Colonic mucosa (tissue), 4 donors: ENCODE data around the gene TRAPPC1. TPM values are rescaled to one million over a fixed set of nuclear protein-coding genes. Genes with fewer than 3 reads are reported as not detected.

Experiments used
- DNase-seq: peaks from one replicate; pipeline ENCODE4 v3.0.0-alpha.2; 2020
- H3K27ac ChIP-seq: fragments of 200-600 bp; one replicate; pipeline ENCODE4 v1.8.0; 2021
- H3K27me3 ChIP-seq: fragments of 200-600 bp; one replicate; pipeline ENCODE4 v1.8.0; 2021
- H3K36me3 ChIP-seq: fragments of 200-600 bp; one replicate; pipeline ENCODE4 v1.8.0; 2021
- H3K4me1 ChIP-seq: fragments of 200-600 bp; one replicate; pipeline ENCODE4 v1.8.0; 2021; ENCODE audit warnings: mild to moderate bottlenecking
- H3K4me3 ChIP-seq: fragments of 200-600 bp; one replicate; pipeline ENCODE4 v1.8.0; 2021
- H3K9ac ChIP-seq, 2 donors: one replicate each; pipeline ENCODE4 v1.7.0; 2013; ENCODE audit warnings: control low read depth in 2 of 2, low read depth in 2 of 2, low read length in 2 of 2
- H3K9me3 ChIP-seq: fragments of 200-600 bp; one replicate; pipeline ENCODE4 v1.8.0; 2021
- intact Hi-C: fragments of 100-400 bp; cut with DNase I; formaldehyde crosslinking; loops from one replicate; pipeline ENCODE4 v1.14.1; 2022
- total RNA-seq, 2 donors: library from RNA; stranded (reverse); fragmentation: NEBNext Ultra II Directional in 1 of 2; extraction: Animal tissue kit (Norgen Biotek cat#: 25700) in 1 of 2; gene quantifications; one replicate each; pipeline ENCODE4 v1.2.1, GENCODE V29; 2021
- TF ChIP-seq, protein P1 (sequence below): fragments of 200-600 bp; IDR thresholded peaks from one replicate; pipeline ENCODE4 v1.8.0; 2022; ENCODE audit warnings: antibody characterized with exemption, mild to moderate bottlenecking
- donor health status: healthy.
- donor health status: DM: no; HTN: no; CAD: no.
- donor health status: DM: no; HTN: no; CAD: no.

Gene TRAPPC1
- total RNA-seq, 2 donors from 2014 or later, result 116 to 129 TPM

DNA sequence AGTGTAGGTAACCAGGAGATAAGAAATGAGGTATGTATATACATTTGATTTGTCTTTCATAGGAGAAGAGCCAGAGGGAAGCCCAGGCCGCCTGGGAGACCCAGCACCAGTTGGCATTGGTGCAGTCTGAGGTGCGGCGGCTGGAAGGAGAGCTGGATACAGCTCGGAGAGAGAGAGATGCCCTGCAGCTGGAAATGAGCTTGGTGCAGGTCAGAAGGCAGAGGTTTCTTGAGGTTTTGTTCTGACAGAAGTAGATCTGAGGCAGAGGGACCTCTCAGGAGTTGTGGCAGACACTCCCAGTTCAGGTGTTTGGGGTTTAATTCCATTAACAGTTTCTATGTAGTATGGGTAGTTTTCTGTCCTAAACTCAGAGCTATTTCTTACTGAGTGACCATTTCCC lies 8.3 kb upstream of the TRAPPC1 start:
- H3K27ac ChIP-seq, result no peak overlapping the region
- no peaks in the 10 kb centered on the region for H3K9me3 ChIP-seq
- intact Hi-C loops, result no loop called here
- no peak for DNase-seq
- H3K27me3 ChIP-seq, result no peaks in the 10 kb centered on the region
- no peak overlapping the region for H3K4me3 ChIP-seq
- H3K4me1 ChIP-seq, result no peaks in the 10 kb centered on the region
- H3K36me3 ChIP-seq, result no peaks in the 10 kb centered on the region
- H3K9ac ChIP-seq, result no peak overlapping the region
- TF ChIP-seq, protein P1, sequence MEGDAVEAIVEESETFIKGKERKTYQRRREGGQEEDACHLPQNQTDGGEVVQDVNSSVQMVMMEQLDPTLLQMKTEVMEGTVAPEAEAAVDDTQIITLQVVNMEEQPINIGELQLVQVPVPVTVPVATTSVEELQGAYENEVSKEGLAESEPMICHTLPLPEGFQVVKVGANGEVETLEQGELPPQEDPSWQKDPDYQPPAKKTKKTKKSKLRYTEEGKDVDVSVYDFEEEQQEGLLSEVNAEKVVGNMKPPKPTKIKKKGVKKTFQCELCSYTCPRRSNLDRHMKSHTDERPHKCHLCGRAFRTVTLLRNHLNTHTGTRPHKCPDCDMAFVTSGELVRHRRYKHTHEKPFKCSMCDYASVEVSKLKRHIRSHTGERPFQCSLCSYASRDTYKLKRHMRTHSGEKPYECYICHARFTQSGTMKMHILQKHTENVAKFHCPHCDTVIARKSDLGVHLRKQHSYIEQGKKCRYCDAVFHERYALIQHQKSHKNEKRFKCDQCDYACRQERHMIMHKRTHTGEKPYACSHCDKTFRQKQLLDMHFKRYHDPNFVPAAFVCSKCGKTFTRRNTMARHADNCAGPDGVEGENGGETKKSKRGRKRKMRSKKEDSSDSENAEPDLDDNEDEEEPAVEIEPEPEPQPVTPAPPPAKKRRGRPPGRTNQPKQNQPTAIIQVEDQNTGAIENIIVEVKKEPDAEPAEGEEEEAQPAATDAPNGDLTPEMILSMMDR, result no peak

DNA sequence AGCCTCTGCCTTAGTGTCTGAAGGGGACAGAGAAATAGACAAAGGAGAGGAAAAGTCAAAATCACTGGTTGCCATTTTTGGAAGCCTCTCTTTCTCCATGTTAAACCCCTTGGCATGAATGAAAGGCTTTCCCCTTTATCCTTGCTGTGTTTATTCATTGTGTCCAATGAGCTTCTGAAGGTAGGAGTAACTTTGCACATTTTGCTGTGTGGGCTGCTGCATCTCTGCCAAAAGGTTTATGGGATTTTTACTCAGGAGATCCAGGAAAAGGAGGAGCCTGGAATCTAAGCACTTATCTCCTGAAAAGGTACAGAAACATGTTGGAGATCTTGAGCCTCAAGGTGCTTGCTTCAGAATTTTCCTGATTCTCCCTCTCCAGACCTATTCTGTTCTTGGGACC lies 4.1 kb upstream of the TRAPPC1 start:
- no peak overlapping the region for H3K9ac ChIP-seq
- TF ChIP-seq, protein P1, result no peak
- no peaks in the 10 kb centered on the region for H3K9me3 ChIP-seq
- DNase-seq, result no peak
- H3K27ac ChIP-seq, result no peak overlapping the region
- H3K27me3 ChIP-seq, result no peaks in the 10 kb centered on the region
- no peaks in the 10 kb centered on the region for H3K4me1 ChIP-seq
- H3K36me3 ChIP-seq, result no peaks in the 10 kb centered on the region
- H3K4me3 ChIP-seq, result no peak overlapping the region
- intact Hi-C loops, result no loop called here

DNA sequence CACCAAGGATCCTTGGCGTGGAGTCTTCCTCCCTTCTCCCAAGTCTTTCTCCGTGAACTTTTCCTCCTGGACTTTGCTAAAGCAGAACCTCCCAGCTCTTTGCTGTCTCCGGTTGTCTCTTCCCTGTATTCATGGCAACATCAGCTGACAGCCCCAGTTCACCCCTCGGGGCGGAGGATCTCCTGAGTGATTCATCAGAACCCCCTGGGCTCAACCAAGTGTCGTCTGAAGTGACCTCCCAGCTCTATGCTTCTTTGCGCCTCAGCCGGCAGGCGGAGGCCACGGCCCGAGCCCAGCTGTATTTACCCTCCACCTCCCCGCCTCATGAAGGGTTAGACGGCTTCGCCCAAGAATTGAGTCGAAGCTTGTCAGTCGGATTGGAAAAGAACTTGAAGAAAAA lies 1.2 kb upstream of the TRAPPC1 start:
- H3K27ac ChIP-seq, result peak overlapping the region; percentile 72
- H3K4me1 ChIP-seq, result no peaks in the 10 kb centered on the region
- TF ChIP-seq, protein P1, result no peak
- intact Hi-C loops, result no loop called here
- no peaks in the 10 kb centered on the region for H3K9me3 ChIP-seq
- H3K36me3 ChIP-seq, result no peaks in the 10 kb centered on the region
- peak overlapping the region; percentile 86 to 98 for H3K9ac ChIP-seq
- H3K27me3 ChIP-seq, result no peaks in the 10 kb centered on the region
- peak; percentile 61 for DNase-seq
- peak overlapping the region; percentile 95 for H3K4me3 ChIP-seq

DNA sequence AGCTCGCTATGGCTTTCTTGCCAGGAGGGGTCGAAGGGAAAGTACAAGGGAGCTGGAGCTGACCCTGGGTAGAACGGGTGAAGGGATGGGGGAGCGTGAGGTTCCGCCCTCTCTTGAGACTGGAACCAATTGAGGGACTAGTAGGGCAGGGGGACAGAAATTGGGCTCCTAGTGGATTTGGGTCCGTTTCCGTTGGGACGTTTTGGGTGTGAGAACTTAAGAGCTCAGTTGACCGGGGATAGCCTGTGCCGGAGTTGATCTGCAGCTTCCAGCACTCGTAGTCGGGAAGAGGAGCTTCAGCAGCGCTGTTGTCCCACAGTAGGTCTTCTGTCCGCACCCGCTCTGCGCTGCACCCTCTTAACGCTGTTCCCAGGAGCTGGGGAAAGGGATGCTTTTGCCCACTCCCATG lies 741 bp upstream of the TRAPPC1 start:
- no peaks in the 10 kb centered on the region for H3K9me3 ChIP-seq
- H3K9ac ChIP-seq, result peak overlapping the region; percentile 86 to 98
- TF ChIP-seq, protein P1, result no peak
- H3K4me1 ChIP-seq, result no peaks in the 10 kb centered on the region
- peak overlapping the region; percentile 72 for H3K27ac ChIP-seq
- H3K36me3 ChIP-seq, result no peaks in the 10 kb centered on the region
- no peaks in the 10 kb centered on the region for H3K27me3 ChIP-seq
- DNase-seq, result peak; percentile 45
- peak overlapping the region; percentile 95 for H3K4me3 ChIP-seq
- intact Hi-C loops, result no loop called here

DNA sequence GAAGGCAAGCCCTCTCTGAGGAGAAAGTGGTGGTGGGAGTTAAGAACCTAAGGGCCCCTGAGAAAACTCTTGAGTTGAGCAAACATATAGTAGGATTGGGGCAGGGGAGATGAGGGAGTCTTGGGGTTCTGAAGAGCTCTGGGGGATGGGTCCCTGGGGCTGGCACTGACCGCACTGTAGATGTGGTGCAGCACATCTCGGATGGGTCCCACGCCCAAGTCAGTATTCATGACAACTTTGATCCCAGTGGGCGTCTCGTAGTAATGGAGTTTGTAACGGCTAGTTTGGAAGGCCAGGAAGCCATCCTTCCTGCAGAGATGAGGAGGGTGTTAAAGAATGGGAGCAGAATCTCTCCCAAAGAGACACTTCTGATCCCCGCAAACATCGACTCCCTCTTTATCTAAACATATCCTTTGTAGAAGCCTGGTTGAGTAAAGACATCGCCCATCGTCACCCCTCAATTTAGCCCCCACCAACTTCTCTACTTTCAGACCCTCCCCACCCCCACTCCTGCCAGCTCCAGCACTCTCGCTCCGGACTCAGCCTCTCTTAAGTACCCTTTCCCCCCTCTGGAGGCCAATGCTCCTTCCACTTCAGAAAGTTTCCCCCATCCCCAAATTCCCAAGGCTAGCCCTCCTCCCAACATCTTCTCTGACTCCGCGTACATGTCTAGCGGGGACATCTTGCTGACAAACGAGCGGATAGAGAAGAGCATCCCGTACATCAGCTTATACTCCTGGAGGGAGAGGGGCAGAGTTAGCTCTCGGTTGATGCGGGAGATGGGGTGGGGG lies 710 bp downstream of the TRAPPC1 start:
- Histone ChIP-seq H3K36me3 (no peaks in the 10 kb centered on the region), H3K9ac (peak overlapping the region; percentile 61 to 92), H3K4me1 (no peaks in the 10 kb centered on the region), H3K27ac (peak overlapping the region; percentile 72), H3K4me3 (peak overlapping the region; percentile 95), H3K9me3 (no peaks in the 10 kb centered on the region), H3K27me3 (no peaks in the 10 kb centered on the region)
- TF ChIP-seq, protein P1, result no peak
- intact Hi-C loops, result no loop called here
- DNase-seq, result no peak
